ENCODE measurements around the gene STK11IP. TPM values are rescaled to one million over a fixed set of nuclear protein-coding genes. Genes with fewer than 3 reads are reported as not detected.
A peak's percentile ranks its signal among the peaks of the same experiment; 100 is the strongest.

STK11IP gene
- total RNA-seq, 1 donor from 2014 or later, result 32.9 TPM

DNA sequence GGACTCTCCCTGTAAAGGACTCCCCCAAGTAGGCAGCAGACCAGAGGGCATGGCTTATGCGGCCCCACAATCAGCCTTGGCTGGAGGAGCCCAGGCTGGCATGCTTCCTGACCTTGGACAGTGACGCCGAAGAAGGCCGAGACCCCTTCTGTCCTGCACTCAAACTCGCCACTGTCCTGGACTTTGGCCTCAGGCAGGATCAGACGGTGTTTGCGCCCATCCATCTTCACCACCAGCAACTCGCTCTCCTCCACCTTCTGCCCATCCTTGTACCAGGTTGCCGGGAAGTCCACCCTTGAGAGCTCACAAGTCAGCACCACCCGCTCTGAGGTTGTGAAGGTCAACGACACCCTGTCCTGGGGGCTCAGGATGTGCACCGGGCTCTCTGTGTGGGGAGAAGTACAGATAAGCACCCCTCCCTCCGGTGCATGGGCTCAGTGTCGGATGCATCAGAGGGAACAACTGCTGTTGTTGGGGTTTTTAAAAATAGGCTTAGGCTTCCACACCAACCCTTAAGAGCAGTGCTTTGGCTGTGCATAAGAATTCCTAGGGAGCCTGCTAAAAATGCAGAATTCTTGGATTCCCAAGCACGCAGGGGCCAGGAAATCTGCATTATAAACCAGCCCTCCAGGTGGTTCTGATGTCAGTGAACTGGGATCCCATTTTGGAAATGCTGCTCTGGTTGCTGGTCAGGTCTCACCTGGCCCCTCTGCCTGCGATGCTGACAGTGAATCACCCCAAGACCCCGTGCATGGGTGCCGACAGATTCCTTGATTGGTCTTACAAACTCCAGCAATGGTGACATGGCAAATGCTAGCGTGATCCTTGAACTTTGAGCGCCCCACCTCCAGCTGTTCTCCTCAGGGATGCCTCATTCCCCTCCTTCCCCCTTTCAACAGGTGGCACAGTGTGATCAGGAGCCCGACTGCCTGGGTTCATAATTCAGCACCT lies 32.3 kb upstream of the STK11IP start:
- no peak overlapping the region for H3K27ac Mint-ChIP-seq (ENCODE audit: unreplicated experiment)
- H3K27me3 Mint-ChIP-seq (ENCODE audit: low read depth), result no peaks in the 10 kb centered on the region
- H3K9me3 Mint-ChIP-seq, result no peaks in the 10 kb centered on the region
- TF ChIP-seq, protein P1, sequence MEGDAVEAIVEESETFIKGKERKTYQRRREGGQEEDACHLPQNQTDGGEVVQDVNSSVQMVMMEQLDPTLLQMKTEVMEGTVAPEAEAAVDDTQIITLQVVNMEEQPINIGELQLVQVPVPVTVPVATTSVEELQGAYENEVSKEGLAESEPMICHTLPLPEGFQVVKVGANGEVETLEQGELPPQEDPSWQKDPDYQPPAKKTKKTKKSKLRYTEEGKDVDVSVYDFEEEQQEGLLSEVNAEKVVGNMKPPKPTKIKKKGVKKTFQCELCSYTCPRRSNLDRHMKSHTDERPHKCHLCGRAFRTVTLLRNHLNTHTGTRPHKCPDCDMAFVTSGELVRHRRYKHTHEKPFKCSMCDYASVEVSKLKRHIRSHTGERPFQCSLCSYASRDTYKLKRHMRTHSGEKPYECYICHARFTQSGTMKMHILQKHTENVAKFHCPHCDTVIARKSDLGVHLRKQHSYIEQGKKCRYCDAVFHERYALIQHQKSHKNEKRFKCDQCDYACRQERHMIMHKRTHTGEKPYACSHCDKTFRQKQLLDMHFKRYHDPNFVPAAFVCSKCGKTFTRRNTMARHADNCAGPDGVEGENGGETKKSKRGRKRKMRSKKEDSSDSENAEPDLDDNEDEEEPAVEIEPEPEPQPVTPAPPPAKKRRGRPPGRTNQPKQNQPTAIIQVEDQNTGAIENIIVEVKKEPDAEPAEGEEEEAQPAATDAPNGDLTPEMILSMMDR (conservative IDR thresholded peaks at IDR 0.05), result no peak
- H3K4me1 Mint-ChIP-seq, result peaks cover 25% of the 10 kb centered on the region
- H3K4me3 Mint-ChIP-seq, result no peak overlapping the region
- H3K36me3 Mint-ChIP-seq (ENCODE audit: low read depth), result peaks cover 10% of the 10 kb centered on the region
- no peak for DNase-seq (ENCODE audit: low read depth, low spot score)

DNA sequence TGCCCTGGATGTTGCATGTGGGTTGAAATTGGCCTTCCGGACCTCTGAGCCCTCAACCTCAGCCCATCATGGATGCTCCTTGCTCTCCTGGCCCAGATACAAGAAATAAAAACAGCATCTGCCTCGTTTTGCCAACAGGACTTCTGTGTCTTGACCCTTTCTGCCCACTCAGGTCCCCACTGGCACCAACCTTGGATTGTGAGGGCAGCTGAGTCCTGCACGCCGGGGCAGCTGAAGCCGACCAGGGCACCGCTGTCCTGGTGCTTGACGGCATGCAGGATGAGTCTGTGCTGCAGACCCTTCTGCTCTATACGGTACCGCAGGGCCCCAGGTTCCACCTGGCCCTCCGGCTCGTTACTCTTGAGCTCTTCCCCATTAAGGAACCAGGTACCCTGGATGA lies 31.0 kb upstream of the STK11IP start:
- Mint-ChIP-seq H3K4me1 (peaks cover 16% of the 10 kb centered on the region), H3K9me3 (no peaks in the 10 kb centered on the region), H3K27ac (ENCODE audit: unreplicated experiment) (no peak overlapping the region)

DNA sequence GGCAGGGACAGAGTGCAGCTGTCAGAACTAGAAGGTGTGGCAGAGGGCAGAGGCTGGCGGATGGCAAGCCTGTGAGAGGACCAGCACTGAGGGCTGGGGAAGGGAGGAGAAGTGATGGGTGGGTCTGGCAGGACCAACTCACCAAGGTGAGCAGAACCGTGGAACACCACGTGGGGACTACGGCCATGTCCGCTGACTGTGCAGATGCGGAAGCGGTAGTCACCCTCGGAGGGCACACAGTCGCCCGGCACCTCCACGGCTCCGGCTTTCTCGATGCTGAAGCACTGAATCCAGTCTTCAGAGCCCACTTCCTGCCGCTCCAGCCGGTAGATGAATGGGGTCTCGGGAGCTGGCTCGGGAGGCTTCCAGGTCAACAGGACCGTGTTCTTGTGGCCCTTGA lies 30.5 kb upstream of the STK11IP start:
- DNase-seq (ENCODE audit: low read depth, low spot score), result no peak
- H3K4me1 Mint-ChIP-seq, result peaks cover 17% of the 10 kb centered on the region
- no peaks in the 10 kb centered on the region for H3K27me3 Mint-ChIP-seq (ENCODE audit: low read depth)
- TF ChIP-seq, protein P1 (conservative IDR thresholded peaks at IDR 0.05), result no peak
- H3K36me3 Mint-ChIP-seq (ENCODE audit: low read depth), result peaks cover 10% of the 10 kb centered on the region
- no peak overlapping the region for H3K27ac Mint-ChIP-seq (ENCODE audit: unreplicated experiment)
- H3K9me3 Mint-ChIP-seq, result no peaks in the 10 kb centered on the region
- peak overlapping the region; percentile 66 for H3K4me3 Mint-ChIP-seq

More for the DNA sequence above, 31.0 kb upstream of the STK11IP start:
- no peak for DNase-seq (ENCODE audit: low read depth, low spot score)
- Mint-ChIP-seq H3K27me3 (ENCODE audit: low read depth) (no peaks in the 10 kb centered on the region), H3K36me3 (ENCODE audit: low read depth) (peaks cover 10% of the 10 kb centered on the region), H3K4me3 (peak overlapping the region; percentile 70)
- TF ChIP-seq, protein P1 (conservative IDR thresholded peaks at IDR 0.05), result no peak

DNA sequence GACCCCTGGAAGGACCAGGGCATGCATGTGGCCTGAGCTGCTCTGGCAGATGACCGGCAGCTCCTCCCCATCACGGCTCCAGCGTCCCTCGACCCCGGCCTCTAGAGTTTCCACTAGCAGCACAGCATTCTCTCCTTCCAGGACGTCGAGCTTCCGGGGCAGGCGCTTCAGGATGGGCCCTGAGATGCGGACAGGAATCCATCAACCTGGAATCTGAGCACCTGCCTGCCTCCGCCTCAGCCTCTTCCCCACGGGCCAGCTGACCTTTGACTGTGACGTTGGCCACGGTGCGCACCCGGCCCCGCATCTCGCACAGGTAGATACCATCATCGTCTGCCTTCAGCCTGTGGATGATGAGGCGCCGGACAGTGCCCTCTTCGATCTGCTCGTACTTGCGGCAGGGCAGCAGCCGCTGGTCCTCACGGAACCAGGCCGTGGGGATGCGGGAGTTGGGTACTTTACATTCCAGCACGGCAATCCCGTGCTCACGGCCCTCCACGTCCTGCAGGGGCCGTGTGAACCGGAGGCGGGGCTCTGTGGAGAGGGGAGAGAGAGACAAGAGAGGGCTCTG lies 29.8 kb upstream of the STK11IP start:
- H3K27me3 Mint-ChIP-seq (ENCODE audit: low read depth), result no peaks in the 10 kb centered on the region
- H3K36me3 Mint-ChIP-seq (ENCODE audit: low read depth), result peaks cover 10% of the 10 kb centered on the region
- DNase-seq (ENCODE audit: low read depth, low spot score), result no peak
- TF ChIP-seq, protein P1 (conservative IDR thresholded peaks at IDR 0.05), result no peak
- no peaks in the 10 kb centered on the region for H3K9me3 Mint-ChIP-seq
- H3K27ac Mint-ChIP-seq (ENCODE audit: unreplicated experiment), result no peak overlapping the region
- peak overlapping the region; percentile 62 for H3K4me3 Mint-ChIP-seq
- H3K4me1 Mint-ChIP-seq, result peaks cover 17% of the 10 kb centered on the region

DNA sequence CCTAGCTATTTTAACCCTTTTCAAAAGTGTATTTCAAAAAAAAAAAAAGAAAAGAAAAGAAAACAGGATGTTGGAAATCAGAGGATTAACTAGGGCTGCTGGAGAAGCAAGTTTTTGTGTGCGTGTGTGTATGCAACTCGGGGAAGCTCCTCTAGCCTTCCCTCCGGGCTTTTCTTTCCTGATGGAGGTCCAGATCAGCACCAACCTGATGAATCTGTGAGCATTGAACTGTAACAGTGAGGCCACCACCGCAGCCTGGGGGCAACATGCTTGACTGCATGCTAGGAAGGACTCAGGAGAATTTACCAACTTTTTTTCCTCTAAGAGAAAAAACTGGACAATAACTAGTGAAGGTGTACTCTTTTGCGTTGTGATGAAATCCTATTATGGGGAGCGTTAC lies 28.6 kb upstream of the STK11IP start:
- H3K27me3 Mint-ChIP-seq (ENCODE audit: low read depth), result no peaks in the 10 kb centered on the region
- TF ChIP-seq, protein P1 (conservative IDR thresholded peaks at IDR 0.05), result no peak
- peak overlapping the region; percentile 72 for H3K4me3 Mint-ChIP-seq
- H3K4me1 Mint-ChIP-seq, result peaks cover 17% of the 10 kb centered on the region
- H3K36me3 Mint-ChIP-seq (ENCODE audit: low read depth), result peaks cover 7% of the 10 kb centered on the region
- DNase-seq (ENCODE audit: low read depth, low spot score), result no peak
- no peak overlapping the region for H3K27ac Mint-ChIP-seq (ENCODE audit: unreplicated experiment)
- H3K9me3 Mint-ChIP-seq, result no peaks in the 10 kb centered on the region

All from neural crest cell (in vitro differentiated cells).